Stimulated activated CD4-positive, alpha-beta T cell treated with anti-CD3 and anti-CD28 coated beads, Interleukin-2, amount 100 ng/mL, for 48 hours (primary cell): Measurements from ENCODE around the gene MIA2.

Experiments used
- DNase-seq, 2 donors: peaks; one replicate each; pipeline ENCODE4 v3.0.0-alpha.2; 2020

The MIA2 gene

DNA sequence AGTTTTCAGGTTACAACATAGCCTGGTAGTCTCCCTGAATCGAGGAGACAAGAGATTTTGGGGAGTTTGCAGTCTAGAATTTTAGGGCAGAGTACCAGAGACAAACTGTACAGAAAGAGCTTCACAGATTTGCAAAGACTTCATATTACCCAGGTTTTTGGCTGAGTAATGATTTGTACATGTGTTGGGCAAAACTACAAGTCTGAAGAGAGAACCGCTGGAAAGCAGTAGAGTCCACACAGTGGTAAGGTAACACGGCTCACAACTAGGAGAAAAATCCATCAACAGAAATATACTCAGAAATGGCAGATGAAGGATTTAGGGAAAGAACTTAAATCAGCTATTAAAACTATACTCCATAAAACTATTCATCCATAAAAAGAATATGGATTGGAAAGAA lies 172.8 kb downstream of the MIA2 start:
- no peak for DNase-seq

DNA sequence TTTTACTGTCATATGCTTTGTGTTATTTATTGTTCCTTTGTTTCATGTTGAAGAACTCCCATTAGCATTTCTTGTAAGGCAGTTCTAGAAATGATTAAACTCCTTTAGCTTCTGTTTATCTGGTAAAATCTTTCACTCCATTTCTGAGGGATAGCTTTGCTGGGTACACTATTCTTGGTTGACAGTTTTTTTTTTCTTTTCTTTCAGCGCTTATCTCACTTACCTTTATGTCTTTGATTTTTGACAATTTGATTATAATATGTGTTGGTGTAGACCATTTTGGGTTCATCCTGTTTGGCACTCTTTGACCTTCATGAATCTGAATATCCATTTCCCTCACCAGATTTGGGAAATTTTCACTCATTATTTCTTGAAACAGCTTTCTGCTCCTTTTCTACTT lies 182.4 kb downstream of the MIA2 start:
- DNase-seq, result no peak

DNA sequence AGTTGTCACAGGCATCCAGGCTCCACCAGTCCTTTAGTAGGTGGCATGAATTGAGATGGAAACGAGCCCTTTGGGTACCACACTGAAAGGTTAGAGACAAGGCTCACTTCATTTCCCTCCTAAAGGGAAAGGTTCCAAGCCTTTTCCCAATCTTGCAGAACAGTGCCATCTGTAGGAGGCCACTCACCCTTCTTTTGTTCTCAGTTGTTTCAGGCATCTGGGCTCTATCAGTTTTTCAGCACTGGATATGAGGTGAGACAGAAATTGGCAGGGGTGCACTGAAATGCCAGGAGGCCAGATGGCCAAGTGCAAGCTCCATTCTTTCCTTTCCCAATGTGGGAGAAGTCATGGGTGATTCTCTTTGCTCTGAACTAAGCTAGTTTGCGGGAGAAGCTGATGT lies 183.3 kb downstream of the MIA2 start:
- no peak for DNase-seq

- no peak for DNase-seq
Measured at GRCh38 chr14:39419272-39419671, 185.6 kb downstream of the MIA2 start.

DNA sequence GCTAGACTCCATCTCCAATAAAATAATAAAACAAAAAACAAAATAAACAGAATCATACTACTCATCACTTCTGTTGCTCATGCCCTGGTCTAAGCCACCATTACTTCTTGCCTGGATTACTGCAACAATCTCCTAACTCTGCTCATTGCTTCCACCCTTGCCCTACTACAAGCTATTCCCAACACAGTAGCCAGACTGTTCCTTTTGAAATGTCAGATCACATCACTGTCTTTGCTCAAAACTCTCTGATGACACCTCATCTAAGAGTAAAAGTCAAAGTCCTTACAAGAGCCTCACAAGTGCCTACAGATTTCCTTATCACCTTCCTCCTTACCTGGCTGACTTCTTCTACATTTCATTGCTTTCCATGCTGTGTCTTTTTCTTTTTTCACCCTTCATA lies 188.5 kb downstream of the MIA2 start:
- DNase-seq, result no peak

GRCh38 chr14:39423793-39424192 lies 190.1 kb downstream of the MIA2 start:
- DNase-seq, result no peak

DNA sequence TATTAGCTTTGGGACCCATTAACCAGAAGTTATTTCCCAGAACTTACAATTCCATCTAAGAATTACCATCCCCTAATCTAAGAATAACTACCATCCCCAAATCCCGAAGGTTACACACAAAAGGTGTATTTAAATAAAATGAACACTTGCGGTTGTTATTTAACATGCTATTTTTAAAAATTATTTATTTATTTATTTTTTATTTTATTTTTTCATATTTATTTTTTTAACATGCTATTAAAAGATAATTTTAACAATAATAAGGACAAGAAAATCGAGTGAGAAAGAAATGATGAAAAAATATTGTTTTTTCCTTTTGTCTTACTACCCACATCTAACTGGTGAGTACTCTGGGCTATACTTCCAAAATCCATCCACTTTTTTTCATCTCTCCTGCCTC lies 192.2 kb downstream of the MIA2 start:
- DNase-seq, result no peak

DNA sequence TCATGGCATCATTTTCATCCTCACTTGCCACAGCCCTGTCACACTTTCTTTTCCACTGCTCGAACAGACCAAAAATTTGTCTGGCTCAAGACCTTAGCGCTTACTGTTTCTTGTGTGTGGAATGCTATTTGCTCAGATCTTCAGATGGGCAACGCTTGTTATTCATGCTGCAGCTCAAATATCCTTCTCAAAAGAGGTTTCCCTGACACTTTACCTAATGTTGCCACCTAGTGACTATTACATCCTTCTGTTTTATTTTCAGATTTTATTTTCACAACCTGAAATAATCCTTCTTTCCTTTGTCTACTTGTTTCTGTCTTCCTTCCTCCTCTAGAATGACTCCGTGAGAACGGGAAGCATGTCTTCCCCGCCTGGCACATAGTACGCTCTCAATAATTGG lies 192.9 kb downstream of the MIA2 start:
- no peak for DNase-seq

DNA sequence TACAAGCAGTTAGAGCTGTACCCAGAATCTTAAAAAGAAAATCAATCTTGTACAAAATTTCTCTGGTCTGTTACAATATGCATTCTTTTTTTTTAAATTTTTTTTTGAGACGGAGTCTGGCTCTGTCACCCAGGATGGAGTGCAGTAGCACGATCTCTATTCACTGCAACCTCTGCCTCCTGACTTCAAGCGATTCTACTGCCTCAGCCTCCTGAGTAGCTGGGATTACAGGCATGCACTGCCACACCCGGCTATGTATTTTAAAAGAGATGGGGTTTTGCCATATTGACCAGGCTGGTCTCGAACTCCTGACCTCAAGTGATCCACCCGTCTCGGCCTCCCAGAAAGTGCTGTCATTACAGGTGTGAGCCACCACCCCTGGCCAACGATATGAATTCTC lies 194.4 kb downstream of the MIA2 start:
- no peak for DNase-seq

- DNase-seq, result peak in 1 of 2 donors; percentile 11
Measured at GRCh38 chr14:39430762-39431415, 197.2 kb downstream of the MIA2 start.

DNA sequence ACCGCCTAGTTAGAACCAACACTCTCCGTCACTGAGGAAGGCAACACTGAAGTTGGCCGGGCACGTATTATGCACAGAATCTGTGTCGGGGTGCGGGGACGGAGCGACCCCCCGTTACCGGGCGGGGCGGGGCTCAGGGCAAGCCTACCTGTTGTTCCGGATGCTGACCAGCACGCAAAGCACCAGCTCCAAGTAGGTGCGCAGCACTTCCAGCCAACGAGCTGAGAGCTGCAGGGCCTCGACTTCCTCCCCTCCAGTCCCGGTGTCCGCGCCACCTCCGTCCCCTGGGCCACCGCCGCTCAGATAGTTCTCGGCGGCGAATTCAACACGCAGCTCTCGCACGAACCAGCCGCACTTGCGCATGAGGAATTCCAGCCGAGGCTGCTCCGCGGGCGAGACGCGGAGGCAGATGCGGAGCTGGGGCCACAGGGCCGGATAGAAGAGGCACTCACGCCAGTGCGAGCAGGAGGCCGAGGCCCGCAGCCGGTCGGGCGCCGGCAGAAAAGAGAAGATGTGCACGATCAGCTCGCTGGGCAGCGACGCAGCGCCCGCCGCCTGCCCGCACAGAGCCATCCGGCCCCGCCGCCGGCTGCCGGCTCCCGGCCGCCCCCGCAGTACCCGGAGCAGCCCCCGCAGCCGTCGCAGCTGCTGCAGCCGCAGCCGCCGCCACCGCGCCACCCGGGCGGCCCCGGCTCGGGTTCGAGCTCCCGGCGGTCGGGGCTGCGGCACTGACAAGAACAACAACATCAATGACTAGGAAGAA lies 197.9 kb downstream of the MIA2 start:
- peak; percentile 18 to 40 for DNase-seq

DNA sequence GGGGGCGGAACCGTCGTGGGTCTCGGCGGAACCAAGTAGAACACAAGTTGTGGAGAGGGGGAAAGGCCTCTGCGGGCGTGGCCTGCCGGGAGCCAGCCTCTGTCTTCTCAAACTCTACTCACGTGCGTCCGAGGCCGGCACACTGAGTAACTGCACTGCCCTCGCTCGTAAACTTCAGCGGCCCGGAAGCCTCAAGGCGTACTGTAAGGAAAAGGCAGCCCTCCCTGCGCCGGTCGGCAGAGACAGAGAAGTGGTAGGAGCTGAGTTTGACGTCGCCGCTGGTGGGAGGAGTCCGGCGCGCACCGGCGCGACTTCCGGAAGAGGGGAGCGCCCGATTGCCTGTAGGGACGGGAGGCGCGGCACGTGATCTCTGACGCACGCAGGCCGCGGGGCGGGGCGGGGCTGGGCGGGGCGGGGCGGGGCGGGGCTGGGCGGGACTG lies 198.5 kb downstream of the MIA2 start, which contains the start of gene FBXO33:
Gene FBXO33 (minus strand): TSS at position 255 of the 440 bp plus-strand sequence. CDS start 271 bp downstream, outside the sequence.
- peak; percentile 92 for DNase-seq

GRCh38 chr14:39432619-39433451 lies 199.1 kb downstream of the MIA2 start:
- peak; percentile 60 to 62 for DNase-seq

DNA sequence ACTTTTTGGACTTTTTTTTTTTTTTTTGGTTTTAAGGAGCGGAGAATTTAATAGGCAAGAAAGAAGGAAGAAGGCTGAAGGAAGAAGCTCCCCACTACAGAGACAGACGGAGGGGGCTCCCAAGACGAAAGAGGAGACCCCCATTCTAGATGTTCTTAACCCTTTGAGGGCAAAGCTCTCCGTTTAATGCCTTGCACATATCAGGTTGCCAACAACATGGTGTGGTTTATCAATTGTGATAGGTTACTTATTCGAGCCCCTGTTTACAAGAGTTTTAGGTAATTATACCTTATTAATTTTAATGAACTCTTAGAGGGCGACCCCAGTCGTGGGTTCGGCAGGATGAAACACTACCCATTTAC lies 199.7 kb downstream of the MIA2 start:
- no peak for DNase-seq

DNA sequence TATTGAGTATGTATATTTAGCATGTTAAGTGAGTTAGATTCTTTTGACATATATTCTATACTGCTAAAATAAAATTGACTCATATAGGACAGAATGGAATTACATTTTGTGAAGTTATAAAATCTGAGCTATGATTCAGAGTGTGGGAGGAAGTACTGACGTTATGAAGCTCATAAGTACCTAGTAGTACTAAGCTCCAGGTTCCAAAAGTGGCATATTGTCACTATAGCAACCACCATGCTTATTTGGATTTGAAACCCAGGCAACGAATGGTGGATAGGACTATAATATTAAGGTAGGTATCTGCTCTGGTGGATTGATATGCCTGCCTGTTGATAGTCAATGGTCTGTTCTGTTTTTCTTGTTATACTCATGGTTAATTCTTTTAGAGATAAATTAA lies 200.7 kb downstream of the MIA2 start:
- DNase-seq, result no peak

GRCh38 chr14:39435241-39435640 lies 201.5 kb downstream of the MIA2 start:
- DNase-seq, result no peak
